Measurements from ENCODE around the gene CLEC2D. TPM values are rescaled to one million over a fixed set of nuclear protein-coding genes. Genes with fewer than 3 reads are reported as not detected.
A peak's percentile ranks its signal among the peaks of the same experiment; 100 is the strongest.

The CLEC2D gene
- total RNA-seq, 1 experiment from 2014 or later, result 1.9 TPM

DNA sequence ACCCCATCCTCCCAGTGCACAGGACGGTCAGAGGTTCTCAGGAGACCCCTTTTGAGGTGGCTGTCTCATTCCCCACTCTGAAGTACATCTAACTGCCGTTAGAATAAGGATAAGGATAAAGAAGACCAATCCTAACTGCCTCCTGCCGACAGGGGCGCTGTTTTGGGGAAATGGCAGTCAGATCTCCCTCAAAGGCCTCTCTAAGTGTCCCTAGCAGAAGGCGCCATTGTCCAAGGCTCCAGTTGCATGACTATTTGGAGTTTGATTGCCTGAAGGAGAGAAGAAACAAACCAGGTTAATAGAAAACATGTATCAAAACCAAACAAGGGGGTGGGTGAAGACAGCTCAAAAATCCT is 32.7 kb upstream of the CLEC2D start:
- BruUV-seq (replicated peaks), result no TSS peak
- CTCF ChIA-PET, result interaction anchor here (2.0 kb wide), 1 partner anchor 71 kb away, joined by 8 read pairs; no protein-coding TSS in a partner anchor
- RAD21 ChIA-PET (ENCODE audit: low non-redundant PET in 1 of 2, low total read pairs in 2 of 2, uncharacterized antibody in 2 of 2, unreplicated experiment in 2 of 2), result no interaction called here
- intact Hi-C loops (cut with micrococcal nuclease), result no loop called here
- Histone ChIP-seq H3K27ac (ENCODE audit: low read depth, low read length) (no peak overlapping the region), H3K36me3 (ENCODE audit: control insufficient read depth in 1 of 2, insufficient read depth in 2 of 2, low read length in 2 of 2) (no peaks in the 10 kb centered on the region), H3K27me3 (ENCODE audit: insufficient read depth, low read length) (no peaks in the 10 kb centered on the region), H3K4me3 (replicated peaks in 1 of 2; ENCODE audit: low read depth in 1 of 2, low read length in 2 of 2) (no peak overlapping the region), H2AFZ (ENCODE audit: low read depth, low read length, poor library complexity, severe bottlenecking) (no peak overlapping the region), H3K4me1 (ENCODE audit: control insufficient read depth in 1 of 2, insufficient read depth in 2 of 2, low read length in 2 of 2) (no peaks in the 10 kb centered on the region), H3K4me2 (ENCODE audit: low read length) (no peak overlapping the region), H3K9me2 (ENCODE audit: insufficient read depth) (no peaks in the 10 kb centered on the region), H3K79me2 (ENCODE audit: insufficient read depth, low read length) (no peaks in the 10 kb centered on the region), H3K9me3 (ENCODE audit: control insufficient read depth in 1 of 2, insufficient read depth in 1 of 2, low read depth in 1 of 2, low read length in 2 of 2) (no peaks in the 10 kb centered on the region), H3K9ac (ENCODE audit: low read length) (no peak overlapping the region), H4K20me1 (ENCODE audit: insufficient read depth) (no peaks in the 10 kb centered on the region)
- TF ChIP-seq RAD21 (IDR thresholded peaks at IDR 0.05; ENCODE audit: low read depth), result no peak
- peak in 2 of 3 experiments; percentile 36 to 43; a peak in 3 of 6 replicates for TF ChIP-seq CTCF (IDR thresholded peaks at IDR 0.05 in 2 of 3, conservative IDR thresholded peaks at IDR 0.05 in 1 of 3; ENCODE audit: borderline replicate concordance in 1 of 3, insufficient read depth in 1 of 3, low read depth in 2 of 3, low read length in 2 of 3)
- no peak for TF ChIP-seq CBX3 (IDR thresholded peaks at IDR 0.05; ENCODE audit: low read depth)
- ATAC-seq (peak; percentile 36; the same call in 1 of the 2 replicates), DNase-seq (ENCODE audit: low read depth, low spot score) (no peak)
- POLR2A ChIA-PET, result no interaction called here

- H3K4me1 ChIP-seq (ENCODE audit: control insufficient read depth in 1 of 2, insufficient read depth in 2 of 2, low read length in 2 of 2), result no peaks in the 10 kb centered on the region
- H3K9ac ChIP-seq (ENCODE audit: low read length), result no peak overlapping the region
- no peak overlapping the region for H3K4me2 ChIP-seq (ENCODE audit: low read length)
- no peak for DNase-seq (ENCODE audit: low read depth, low spot score)
- no peak overlapping the region for H2AFZ ChIP-seq (ENCODE audit: low read depth, low read length, poor library complexity, severe bottlenecking)
- RAD21 ChIA-PET (ENCODE audit: low non-redundant PET in 1 of 2, low total read pairs in 2 of 2, uncharacterized antibody in 2 of 2, unreplicated experiment in 2 of 2), result no interaction called here
- no peaks in the 10 kb centered on the region for H3K36me3 ChIP-seq (ENCODE audit: control insufficient read depth in 1 of 2, insufficient read depth in 2 of 2, low read length in 2 of 2)
- BruUV-seq (replicated peaks), result no TSS peak
- no peak overlapping the region for H3K4me3 ChIP-seq (replicated peaks in 1 of 2; ENCODE audit: low read depth in 1 of 2, low read length in 2 of 2)
- POLR2A ChIA-PET, result no interaction called here
- no peaks in the 10 kb centered on the region for H3K9me2 ChIP-seq (ENCODE audit: insufficient read depth)
- H3K27me3 ChIP-seq (ENCODE audit: insufficient read depth, low read length), result no peaks in the 10 kb centered on the region
- intact Hi-C loops (cut with micrococcal nuclease), result no loop called here
- ATAC-seq, result no peak
- H3K79me2 ChIP-seq (ENCODE audit: insufficient read depth, low read length), result no peaks in the 10 kb centered on the region
- no peak overlapping the region for H3K27ac ChIP-seq (ENCODE audit: low read depth, low read length)
- H3K9me3 ChIP-seq (ENCODE audit: control insufficient read depth in 1 of 2, insufficient read depth in 1 of 2, low read depth in 1 of 2, low read length in 2 of 2), result no peaks in the 10 kb centered on the region
- CTCF ChIA-PET, result no interaction called here
- H4K20me1 ChIP-seq (ENCODE audit: insufficient read depth), result no peaks in the 10 kb centered on the region
- TF ChIP-seq EZH2 (IDR thresholded peaks at IDR 0.05) (no peak), EGR1 (IDR thresholded peaks at IDR 0.05; ENCODE audit: low read depth) (no peak), ATF3 (IDR thresholded peaks at IDR 0.05) (no peak), SP1 (IDR thresholded peaks at IDR 0.05; ENCODE audit: low read depth) (no peak), CBX3 (IDR thresholded peaks at IDR 0.05; ENCODE audit: low read depth) (no peak), EZH2phosphoT487 (IDR thresholded peaks at IDR 0.05; ENCODE audit: borderline replicate concordance) (no peak), YY1 (IDR thresholded peaks at IDR 0.05; ENCODE audit: extremely low read depth, insufficient replicate concordance, low read depth, low read length) (no peak), ELF1 (IDR thresholded peaks at IDR 0.05; ENCODE audit: borderline replicate concordance, low read depth) (no peak), POLR2A (IDR thresholded peaks at IDR 0.05; ENCODE audit: borderline replicate concordance, extremely low read depth, insufficient read depth, insufficient read length) (no peak), ZNF274 (IDR thresholded peaks at IDR 0.05; ENCODE audit: low read depth, low read length) (no peak), ZFX (IDR thresholded peaks at IDR 0.05) (no peak), SRF (IDR thresholded peaks at IDR 0.05; ENCODE audit: low read depth) (no peak), RAD21 (IDR thresholded peaks at IDR 0.05; ENCODE audit: low read depth) (no peak), TCF7L2 (IDR thresholded peaks at IDR 0.05; ENCODE audit: borderline replicate concordance, extremely low read depth, insufficient read depth, insufficient read length) (no peak), POLR2AphosphoS5 (IDR thresholded peaks at IDR 0.05; ENCODE audit: low read depth, low read length) (no peak), JUND (IDR thresholded peaks at IDR 0.05) (no peak), MAX (IDR thresholded peaks at IDR 0.05) (no peak), FOSL1 (IDR thresholded peaks at IDR 0.05; ENCODE audit: low read depth) (no peak), CEBPB (IDR thresholded peaks at IDR 0.05; ENCODE audit: low read depth) (no peak)
These were observed 29.5 kb upstream of the CLEC2D start for GRCh38 chr12:9640024-9640423.
